Left kidney (tissue), 2 donors: Measurements from ENCODE around the gene BEAN1. TPM values are rescaled to one million over a fixed set of nuclear protein-coding genes. Genes with fewer than 3 reads are reported as not detected.
"Not testable (repeated sequence)": the region's sequence is repeated elsewhere in the genome, so short reads cannot be mapped to it uniquely, and the experiment has no call there.

Experiments
- DNase-seq: peaks from one replicate; pipeline ENCODE4 v3.0.0-alpha.2; 2013
- polyA plus RNA-seq: library from polyadenylated mRNA; unstranded; fragments of 120-200 nt; gene quantifications from one replicate; pipeline ENCODE4 v1.2.1, GENCODE V29; 2013; ENCODE audit not compliant: insufficient read length

BEAN1 gene
- polyA plus RNA-seq, 1 donor: 3.3 TPM

DNA sequence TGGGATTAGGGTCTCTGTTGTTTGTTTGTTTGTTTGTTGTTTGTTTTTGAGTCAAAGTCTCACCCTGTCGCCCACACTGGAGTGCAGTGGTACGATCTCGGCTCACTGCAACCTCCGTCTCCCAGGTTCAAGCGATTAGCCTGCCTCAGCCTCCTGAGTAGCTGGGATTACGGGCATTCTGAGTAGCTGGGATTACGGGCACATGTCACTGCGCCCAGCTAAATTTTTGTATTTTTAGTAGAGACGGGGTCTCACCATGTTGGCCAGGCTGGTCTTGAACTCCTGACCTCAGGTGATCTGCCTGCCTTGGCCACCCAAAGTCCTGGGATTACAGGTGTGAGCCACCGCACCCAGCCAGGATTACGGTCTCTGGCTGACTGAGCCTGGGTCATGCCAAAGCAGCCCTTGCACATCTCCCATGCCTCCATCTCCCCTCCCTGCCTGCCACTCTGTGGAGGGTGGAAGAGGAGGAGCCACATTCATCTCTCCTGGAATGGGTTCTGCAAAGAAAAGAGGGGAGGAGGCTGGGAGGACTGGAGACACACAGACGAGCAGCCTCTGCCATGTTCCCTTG, 59.2 kb downstream of the BEAN1 start:
- DNase-seq: no peak

DNA sequence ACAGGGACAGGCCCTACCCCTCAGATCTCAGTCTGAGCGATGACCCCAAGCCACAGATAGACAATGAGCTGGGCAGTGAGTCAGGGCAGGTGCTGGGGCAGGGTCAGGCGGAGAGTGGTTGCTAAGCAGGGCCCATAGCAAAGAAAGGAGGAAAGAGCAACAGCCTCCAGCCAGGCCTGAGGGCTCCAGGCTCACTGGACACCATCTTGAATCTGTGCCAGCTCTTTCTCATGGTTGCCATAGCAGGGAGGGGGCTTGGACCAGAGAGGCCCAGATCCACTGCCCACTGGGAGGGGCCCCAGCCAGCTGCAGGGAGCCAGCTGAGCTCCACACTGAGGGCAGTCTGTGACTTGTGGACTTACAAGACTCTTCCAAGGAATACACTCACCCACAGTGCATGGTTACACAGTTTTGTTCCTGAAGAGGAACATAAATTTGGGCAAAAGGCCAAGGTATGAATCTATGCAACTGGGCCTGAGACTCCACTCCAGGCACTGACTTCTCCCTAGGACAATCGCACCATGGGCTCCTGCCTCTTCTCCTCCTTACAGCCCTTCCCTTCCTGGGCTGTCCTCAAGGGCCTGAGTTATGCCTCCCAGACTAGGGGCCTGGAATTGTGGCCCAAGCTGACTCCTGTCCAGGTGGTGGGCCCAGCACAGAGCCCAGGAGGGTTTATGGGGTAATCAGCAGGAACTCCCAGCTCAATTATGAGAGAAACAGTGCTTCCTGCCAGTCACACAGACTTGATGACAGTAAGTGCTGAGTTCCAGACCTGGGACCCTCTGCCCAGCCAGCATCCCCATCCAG, 59.9 kb downstream of the BEAN1 start:
- DNase-seq: peak; percentile 13

GRCh38 chr16:66487580-66488275, 60.6 kb downstream of the BEAN1 start:
- no peak for DNase-seq

DNA sequence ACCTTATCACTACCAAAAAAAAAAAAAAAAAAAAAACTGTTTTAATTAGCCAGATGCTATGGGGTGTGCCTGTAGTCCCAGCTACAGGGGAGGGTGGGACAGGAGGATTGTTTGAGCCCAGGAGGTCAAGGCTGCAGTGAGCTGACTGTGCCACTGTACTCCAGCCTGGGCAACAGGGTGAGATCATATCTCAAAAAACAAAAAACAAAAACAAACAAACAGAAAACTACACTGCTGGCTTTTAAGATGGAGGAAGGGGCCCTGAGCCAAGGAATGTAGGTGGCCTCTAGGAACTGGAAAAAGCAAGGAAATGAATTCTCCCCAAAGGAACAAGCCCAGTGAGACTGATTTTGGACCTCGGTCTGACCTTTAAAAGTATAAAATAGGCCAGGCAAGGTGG, 61.4 kb downstream of the BEAN1 start:
- DNase-seq: no peak

DNA sequence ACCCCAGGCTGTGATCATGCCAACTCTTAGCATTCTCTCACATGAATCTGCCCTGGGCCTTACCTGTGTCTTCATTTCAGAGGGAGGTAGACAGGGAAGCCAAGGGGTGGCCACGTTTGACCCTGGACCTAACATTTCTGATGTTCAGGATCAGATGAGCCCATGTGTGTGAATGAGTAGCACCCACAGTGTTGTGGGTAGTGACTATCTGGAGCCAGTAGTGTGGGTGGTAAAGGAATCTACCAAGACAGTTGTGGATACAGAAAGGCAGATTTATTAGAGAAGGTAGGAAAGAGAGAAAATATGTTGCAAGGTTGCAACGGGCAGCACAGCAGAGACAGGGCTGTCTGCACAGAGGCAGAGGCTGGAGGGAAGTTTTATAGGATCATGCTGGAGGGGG, 62.3 kb downstream of the BEAN1 start:
- no peak for DNase-seq

DNA sequence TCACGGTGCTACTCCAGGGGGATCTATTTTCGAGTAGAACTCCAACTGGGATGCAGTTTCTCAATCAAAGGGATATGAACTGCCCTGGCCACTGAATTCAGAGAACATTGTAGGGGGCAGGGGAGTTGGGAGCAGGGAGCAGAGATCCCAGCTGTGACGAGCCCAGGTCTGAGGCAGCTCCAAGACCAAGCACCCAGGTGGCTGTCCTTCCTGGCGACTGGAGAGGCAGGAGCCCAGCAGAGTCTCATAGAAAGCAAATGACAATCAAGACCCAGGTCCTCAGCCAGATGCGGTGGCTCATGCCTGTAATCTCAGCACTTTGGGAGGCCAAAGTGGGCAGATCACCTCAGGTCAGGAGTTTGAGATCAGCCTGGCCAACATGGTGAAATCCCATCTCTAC, 62.7 kb downstream of the BEAN1 start:
- DNase-seq: no peak

DNA sequence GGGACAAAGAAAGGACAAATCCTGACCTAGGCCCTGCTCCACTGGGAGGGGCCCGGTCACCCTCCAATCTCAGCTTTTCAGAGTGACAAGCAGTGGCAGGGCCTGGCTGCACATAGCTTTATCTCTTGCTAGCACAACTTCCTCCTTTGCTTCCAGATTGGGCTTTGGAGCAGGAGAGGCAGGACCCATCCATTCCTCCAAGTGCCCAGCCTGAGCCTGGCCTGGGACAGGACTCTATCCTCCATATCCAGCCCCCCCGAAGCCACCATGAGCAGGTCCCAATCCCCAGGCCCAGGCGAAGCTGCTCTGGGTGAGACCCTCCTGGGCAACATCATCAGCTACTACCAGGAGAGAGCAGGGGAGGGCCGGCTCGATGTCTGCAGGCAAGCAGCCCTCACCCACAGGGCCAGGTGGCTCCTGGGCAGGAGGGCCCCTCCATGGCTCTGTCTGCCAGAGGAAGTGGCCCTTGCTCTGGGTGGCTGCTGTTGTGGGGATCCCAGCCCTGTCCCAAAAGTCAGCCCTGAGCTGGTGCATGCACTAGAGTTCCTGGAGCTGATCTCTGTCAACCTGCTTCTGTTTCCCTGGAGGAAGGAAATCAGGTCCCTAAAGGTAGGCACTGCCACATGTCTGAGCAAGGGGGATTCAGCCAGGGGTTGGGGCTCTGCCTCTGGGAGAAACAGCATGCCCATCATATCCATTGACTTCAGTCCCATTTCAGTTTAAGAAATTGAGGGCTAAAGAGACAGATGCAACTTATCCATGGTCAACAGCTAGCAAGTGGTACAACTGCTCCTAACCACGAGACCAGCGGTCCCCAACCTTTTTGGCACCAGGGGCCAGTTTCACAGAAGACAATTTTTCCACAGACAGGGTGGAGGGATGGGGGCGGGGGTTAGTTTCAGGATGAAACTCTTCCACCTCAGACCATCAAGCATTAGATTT, 64.0 kb downstream of the BEAN1 start:
- no peak for DNase-seq

- no peak for DNase-seq
Observed at GRCh38 chr16:66491716-66492064, 64.6 kb downstream of the BEAN1 start.

DNA sequence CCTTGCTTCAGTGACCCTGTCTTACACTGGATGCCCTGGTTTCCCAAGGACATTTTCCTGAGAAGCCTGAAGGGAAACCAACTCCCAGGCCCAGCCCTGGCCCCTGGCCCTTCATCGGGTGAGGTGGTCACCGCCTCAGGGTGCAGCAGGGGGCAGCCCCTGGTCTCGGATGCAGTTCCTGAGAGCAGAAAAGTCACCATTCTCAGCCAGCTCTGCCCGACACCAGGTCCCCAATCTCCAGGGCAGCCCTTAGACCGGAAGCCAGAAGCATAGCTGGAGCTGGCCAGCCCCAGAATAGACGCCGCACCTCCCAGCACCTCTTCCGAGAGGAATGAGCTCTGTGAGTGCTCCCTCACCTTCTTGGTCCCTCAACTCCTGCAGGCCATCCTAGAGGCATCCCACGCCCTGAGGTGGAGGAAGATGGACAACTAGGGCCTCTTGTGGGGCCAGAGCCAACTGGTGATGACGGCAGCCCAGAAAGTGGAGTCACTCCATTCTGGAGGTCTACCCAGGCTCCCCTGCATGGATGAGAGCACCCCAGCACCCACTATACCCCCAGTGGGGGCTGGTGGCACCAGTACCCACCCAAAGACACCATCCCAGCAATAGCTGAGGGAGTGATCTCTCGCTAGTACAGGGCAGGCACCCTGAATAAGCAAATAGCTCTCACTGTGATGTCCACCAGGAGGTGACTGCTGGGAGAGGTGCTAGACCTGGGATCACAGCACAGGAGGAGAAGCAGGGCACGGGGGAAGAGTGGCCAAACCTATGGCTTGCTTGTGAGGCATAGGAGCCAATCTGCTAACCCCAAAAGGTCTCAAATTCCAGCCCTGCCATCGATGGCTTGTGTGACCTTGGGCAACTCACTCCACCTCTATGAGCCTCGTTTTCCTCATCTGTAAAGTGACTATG, 66.7 kb downstream of the BEAN1 start:
- DNase-seq: no peak

- DNase-seq: no peak
Observed at GRCh38 chr16:66494916-66495315, 67.8 kb downstream of the BEAN1 start.

DNA sequence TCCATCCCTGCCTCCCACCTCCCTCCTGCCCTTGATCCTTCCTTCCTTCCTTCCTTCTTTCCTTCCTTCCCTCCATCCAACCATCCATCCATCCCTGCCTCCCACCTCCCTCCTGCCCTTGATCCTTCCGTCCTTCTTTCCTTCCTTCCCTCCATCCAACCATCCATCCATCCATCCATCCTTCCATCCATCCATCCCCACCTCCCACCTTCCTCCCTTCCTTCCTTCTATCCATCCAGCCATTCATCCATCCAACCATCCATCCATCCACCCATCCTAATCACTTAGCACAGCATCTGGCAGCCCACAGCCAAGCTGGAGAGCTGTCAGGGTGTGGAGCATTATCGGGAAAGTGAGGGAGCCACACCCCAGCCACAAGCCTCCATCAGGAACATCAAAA, 68.3 kb downstream of the BEAN1 start:
- DNase-seq: no peak

GRCh38 chr16:66496226-66496625, 69.1 kb downstream of the BEAN1 start:
- DNase-seq: not testable (repeated sequence)

DNA sequence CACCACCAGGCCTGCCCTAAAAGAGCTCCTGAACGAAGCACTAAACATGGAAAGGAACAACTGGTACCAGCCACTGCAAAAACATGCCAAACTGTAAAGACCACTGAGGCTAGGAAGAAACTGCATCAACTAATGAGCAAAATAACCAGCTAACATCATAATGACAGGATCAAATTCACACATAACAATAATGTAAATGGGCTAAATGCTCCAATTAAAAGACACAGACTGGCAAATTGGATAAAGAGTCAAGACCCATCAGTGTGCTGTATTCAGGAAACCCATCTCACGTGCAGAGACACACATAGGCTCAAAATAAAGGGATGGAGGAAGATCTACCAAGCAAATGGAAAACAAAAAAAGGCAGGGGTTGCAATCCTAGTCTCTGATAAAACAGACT, 70.8 kb downstream of the BEAN1 start:
- not testable (repeated sequence) for DNase-seq

- DNase-seq: not testable (repeated sequence)
Observed at GRCh38 chr16:66501563-66501962, 74.5 kb downstream of the BEAN1 start.

GRCh38 chr16:66502020-66502913, 75.2 kb downstream of the BEAN1 start:
- no peak for DNase-seq

DNA sequence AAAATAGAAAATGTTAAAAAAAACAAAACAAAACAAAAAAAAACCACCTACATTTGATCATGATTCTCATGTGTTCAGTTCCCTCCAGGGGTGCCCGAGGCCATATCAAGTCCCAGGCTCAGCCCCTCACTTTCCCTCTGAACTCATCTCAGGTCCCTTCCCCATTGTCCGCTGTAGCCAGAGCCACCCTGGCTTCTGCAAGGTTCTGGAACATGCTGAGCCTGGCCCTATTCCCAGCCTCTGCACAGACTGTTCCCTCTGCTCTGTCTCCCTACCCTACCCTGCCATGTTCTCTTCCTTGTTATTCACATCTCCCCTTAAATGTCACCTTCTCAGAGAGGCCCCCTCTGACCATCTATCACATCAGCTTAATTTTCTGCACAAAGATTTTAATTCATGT, 75.9 kb downstream of the BEAN1 start:
- no peak for DNase-seq

DNA sequence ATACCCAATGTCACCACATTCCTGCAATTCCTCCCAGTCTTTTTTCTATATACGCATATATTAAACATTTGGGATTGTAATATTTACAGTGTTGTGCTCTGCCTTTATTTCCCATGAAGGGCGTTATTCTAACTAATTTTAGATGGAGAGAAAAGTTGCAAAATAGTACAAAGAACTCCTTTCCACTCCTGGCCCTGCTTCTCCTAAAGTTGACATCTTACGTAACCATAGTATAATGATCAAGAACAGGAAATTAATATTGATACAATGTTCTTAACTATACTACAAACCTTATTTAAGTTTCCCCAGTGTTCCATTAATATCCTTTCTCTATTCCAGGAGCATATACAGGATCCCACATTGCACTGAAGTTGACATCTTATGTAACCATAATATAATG, 76.5 kb downstream of the BEAN1 start:
- no peak for DNase-seq

DNA sequence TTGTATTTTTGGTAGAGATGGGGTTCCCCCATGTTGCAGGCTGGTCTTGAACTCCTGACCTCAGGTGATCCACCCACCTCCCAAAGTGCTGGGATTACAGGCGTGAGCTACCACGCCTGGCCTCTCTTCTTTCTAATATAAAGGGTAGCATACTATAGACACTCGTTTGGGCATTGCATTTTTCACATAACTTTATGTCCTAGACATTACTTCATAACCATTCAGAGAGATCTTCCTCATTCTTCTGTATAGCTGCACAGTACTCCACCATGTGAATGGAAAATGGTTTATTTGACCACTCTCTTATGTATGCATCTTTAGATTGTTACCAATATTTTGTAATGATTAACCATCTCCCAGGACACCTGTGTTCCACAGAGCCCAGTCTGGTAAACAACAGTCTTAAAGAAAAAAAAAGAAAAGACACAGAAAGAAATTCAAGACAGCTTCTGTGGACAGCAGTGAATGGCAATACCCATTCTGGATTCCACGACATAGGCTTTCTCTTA, 80.7 kb downstream of the BEAN1 start:
- DNase-seq: no peak

DNA sequence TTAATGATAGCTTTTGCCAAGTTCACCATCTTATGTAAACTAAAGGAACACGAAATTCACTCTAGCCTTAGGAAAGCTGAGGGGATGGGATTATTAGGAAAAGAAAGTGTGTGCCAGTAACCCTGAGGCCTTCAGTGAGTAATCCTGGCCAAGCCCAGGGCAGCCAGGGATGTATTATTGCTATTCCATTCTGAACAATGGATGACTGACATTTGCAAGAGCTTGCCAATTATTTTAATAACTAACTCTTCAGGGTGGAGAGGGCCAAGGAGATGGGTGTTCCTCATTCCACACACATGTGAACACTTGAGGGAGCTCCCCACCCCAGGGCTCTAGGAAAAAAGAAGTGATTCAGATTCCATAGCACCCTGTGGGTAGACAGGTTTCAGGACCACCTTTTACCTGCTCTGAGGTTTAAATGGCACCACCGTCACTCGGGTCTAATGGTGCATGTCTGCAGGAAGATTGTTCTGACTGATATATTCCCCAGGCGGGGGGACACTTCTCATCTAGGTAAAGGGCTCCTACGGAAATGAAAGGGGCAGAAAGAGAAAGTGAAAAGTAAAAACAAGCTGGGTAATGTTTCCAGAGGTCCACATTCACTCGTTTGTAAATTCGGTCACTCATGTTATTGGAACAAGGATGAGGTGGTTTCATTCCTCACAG, 81.3 kb downstream of the BEAN1 start:
- DNase-seq: no peak
